ENCODE data around the gene KLK5.
A peak's percentile ranks its signal among the peaks of the same experiment; 100 is the strongest.

Gene KLK5

DNA sequence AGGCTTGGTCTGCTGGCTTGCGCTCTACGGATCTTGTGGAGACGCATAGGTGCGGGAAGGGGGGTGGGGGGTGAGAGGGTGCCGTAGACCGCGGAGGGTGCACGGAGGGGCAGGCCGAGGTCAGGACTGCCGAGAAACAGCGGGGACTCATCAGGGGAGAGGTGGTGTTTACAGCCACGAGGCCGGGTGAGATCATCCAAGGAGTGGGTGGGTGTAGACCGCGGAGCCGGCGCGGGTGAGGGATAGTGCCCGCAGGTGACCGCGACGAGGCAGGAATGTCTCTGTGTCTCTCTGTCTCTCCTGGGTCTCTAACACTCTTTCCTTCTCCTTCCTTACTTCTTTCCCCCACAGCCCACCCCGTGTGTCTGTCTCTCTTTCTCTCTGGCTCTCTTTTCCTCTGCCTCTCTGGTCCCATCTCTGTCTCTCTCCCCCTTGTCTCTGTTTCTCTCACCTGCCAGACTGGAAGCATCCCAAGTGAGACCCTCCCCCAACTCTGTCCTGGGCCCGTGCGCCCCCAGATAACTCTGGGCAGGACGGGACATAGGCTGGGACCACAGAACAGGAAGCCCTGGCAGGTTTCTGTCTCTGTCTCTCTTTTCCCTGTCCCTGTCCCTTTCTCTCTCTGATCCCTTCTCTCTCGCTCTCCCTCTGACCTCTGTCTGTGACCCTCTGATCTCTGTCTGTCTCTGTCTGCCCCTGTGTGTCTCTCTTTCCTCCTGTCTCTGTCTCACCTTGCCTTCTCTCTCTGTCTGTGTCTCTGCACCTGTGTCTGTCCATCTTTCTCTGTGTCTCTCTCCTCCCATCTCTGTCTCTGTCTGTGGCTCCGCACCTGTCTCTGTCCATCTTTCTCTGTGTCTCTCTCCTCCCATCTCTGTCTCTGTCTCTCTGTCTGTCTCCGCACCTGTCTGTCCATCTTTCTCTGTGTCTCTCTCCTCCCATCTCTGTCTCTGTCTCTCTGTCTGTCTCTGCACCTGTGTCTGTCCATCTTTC lies 39.8 kb downstream of the KLK5 start:
- Histone ChIP-seq H3K4me1 (ENCODE audit: control insufficient read depth, low read depth, low read length) (no peaks in the 10 kb centered on the region), H3K9ac (ENCODE audit: low read length) (no peak overlapping the region), H3K9me3 (ENCODE audit: control insufficient read depth, low read depth, low read length) (no peaks in the 10 kb centered on the region), H3K27me3 (ENCODE audit: control insufficient read depth, insufficient read depth, low read length) (peaks cover 51% of the 10 kb centered on the region), H3K36me3 (ENCODE audit: control insufficient read depth, low read depth, low read length) (no peaks in the 10 kb centered on the region), H3K4me3 (ENCODE audit: low read length) (no peak overlapping the region), H3K27ac (ENCODE audit: low read length) (no peak overlapping the region)

DNA sequence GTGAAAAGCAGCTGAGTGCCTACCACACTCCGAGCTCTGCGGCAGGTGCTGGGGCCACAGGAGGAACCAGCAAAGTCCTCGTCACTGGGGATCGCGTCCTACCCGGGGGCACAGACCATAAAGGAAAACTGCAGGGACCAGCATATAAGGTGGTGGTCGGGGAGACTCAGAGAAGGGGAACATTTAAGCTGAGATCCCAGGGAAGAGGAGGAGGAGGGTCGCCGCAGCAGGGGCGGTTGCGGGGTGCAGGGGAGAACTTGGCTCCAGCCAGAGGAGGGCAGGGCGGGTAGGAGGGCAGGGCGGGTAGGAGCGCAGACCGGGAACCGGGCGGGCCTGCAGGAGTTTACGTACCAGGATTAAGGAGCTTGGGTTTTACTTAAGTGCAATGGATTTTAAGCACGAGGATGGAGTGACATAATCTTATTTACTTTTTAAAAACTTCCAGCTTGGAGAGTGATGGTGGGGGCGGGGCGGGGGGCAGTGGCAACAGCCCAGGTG lies 40.7 kb downstream of the KLK5 start:
- no peak overlapping the region for H3K27ac ChIP-seq (ENCODE audit: low read length)
- H3K4me1 ChIP-seq (ENCODE audit: control insufficient read depth, low read depth, low read length): no peaks in the 10 kb centered on the region
- H3K36me3 ChIP-seq (ENCODE audit: control insufficient read depth, low read depth, low read length): no peaks in the 10 kb centered on the region
- H3K9ac ChIP-seq (ENCODE audit: low read length): no peak overlapping the region
- peaks cover 54% of the 10 kb centered on the region for H3K27me3 ChIP-seq (ENCODE audit: control insufficient read depth, insufficient read depth, low read length)
- H3K4me3 ChIP-seq (ENCODE audit: low read length): no peak overlapping the region
- no peaks in the 10 kb centered on the region for H3K9me3 ChIP-seq (ENCODE audit: control insufficient read depth, low read depth, low read length)

DNA sequence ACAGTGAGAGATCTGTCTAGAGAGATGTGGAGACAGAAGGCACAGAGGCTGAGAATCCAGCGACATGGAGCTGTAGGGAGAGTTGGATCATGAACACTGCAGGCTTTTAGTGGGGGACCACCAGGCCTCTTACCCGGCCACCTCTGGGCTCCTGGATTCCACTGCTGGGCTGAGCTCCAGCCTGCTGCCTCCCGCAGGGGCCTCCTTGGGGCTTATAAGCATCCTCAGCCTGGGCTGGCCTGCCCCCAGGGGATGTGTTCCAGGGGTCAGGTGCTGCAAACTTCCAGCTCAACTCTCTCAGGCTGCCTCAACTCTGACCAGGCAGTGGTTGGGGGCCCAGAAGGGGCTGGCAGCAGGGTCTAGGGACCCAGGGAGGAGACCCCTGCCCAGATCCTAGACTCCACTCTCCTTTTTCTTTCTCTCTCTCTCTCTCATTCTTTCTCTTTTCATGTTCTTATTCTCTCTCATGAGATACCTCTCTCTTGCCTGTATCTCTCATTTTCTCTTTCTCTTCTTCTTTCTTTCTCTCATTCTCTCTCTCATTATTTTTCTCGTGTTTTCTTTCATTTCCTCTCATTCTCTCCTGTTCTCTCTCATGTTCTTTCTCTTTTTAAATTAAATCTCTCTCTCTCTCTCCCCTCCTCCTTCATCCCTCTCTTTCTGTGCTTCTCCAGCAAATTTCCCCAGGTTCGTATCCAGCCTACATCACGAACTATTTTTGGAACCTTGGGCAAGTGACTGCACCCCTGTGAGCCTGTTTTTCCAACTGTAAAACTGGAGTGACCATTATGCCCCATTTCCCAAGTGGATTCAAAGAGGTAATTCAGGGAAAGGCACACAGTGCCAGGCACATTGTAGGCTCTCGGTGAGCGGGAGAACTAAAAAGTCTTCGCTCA lies 41.4 kb downstream of the KLK5 start, which contains the start of gene KLK4:
KLK4 (minus strand) TSS at position 190 of the 896 bp plus-strand sequence. CDS start 657 bp downstream, outside the sequence.
- Histone ChIP-seq H3K27ac (ENCODE audit: low read length) (no peak within 1 kb of the TSS), H3K27me3 (ENCODE audit: control insufficient read depth, insufficient read depth, low read length) (peaks cover 54% of the 10 kb centered on the region), H3K36me3 (ENCODE audit: control insufficient read depth, low read depth, low read length) (no peaks in the 10 kb centered on the region), H3K9ac (ENCODE audit: low read length) (no peak within 1 kb of the TSS), H3K9me3 (ENCODE audit: control insufficient read depth, low read depth, low read length) (no peaks in the 10 kb centered on the region), H3K4me1 (ENCODE audit: control insufficient read depth, low read depth, low read length) (no peaks in the 10 kb centered on the region), H3K4me3 (ENCODE audit: low read length) (no peak within 1 kb of the TSS)

DNA sequence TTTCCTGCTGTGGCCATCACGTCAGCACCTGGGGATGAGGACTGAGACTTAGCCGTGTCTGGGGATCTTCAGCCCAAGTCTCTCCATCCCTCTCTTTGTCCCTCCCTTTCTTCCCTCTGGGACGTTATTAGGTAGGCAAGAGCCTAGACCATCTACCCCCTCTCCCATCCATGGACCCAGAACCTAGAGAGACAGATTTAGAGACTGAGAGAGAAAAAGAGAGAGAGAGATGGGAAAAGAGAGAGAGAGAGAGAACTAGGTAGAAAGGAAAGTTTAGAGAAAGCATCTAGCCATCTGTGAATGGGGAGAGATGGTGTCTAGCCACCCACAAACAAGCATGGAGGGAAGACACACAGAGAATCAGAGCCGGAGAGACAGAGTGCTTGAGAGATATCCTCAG lies 42.1 kb downstream of the KLK5 start:
- Histone ChIP-seq H3K4me1 (ENCODE audit: control insufficient read depth, low read depth, low read length) (no peaks in the 10 kb centered on the region), H3K9ac (ENCODE audit: low read length) (no peak overlapping the region), H3K27ac (ENCODE audit: low read length) (no peak overlapping the region), H3K4me3 (ENCODE audit: low read length) (no peak overlapping the region), H3K27me3 (ENCODE audit: control insufficient read depth, insufficient read depth, low read length) (peaks cover 54% of the 10 kb centered on the region), H3K36me3 (ENCODE audit: control insufficient read depth, low read depth, low read length) (no peaks in the 10 kb centered on the region), H3K9me3 (ENCODE audit: control insufficient read depth, low read depth, low read length) (no peaks in the 10 kb centered on the region)

- H3K9ac ChIP-seq (ENCODE audit: low read length): no peak overlapping the region
- H3K36me3 ChIP-seq (ENCODE audit: control insufficient read depth, low read depth, low read length): no peaks in the 10 kb centered on the region
- no peaks in the 10 kb centered on the region for H3K9me3 ChIP-seq (ENCODE audit: control insufficient read depth, low read depth, low read length)
- H3K4me3 ChIP-seq (ENCODE audit: low read length): peak overlapping the region; percentile 58
- peaks cover 48% of the 10 kb centered on the region for H3K27me3 ChIP-seq (ENCODE audit: control insufficient read depth, insufficient read depth, low read length)
- H3K27ac ChIP-seq (ENCODE audit: low read length): no peak overlapping the region
- H3K4me1 ChIP-seq (ENCODE audit: control insufficient read depth, low read depth, low read length): no peaks in the 10 kb centered on the region
Observed at GRCh38 chr19:50909240-50910070, 43.4 kb downstream of the KLK5 start.

DNA sequence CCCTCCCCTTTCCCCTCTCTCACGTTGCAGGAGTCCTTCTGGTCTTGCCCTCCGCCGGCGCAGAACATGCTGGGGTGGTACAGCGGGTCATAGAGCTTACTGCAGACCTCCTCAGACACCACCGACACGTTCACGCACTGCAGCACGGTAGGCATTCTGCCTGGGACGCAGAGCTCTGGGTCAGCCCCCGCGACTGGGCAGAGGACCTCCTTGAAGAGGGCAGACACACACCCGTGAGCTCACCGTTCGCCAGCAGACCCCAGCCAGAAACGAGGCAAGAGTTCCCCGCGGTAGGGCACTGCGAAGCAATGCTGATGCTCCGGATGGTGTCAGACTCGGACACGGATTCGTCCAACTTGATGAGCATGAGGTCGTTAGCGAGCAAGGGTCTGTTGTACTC lies 44.5 kb downstream of the KLK5 start:
- Histone ChIP-seq H3K4me3 (ENCODE audit: low read length) (no peak overlapping the region), H3K4me1 (ENCODE audit: control insufficient read depth, low read depth, low read length) (no peaks in the 10 kb centered on the region), H3K36me3 (ENCODE audit: control insufficient read depth, low read depth, low read length) (no peaks in the 10 kb centered on the region), H3K27me3 (ENCODE audit: control insufficient read depth, insufficient read depth, low read length) (peaks cover 42% of the 10 kb centered on the region), H3K9me3 (ENCODE audit: control insufficient read depth, low read depth, low read length) (no peaks in the 10 kb centered on the region), H3K27ac (ENCODE audit: low read length) (no peak overlapping the region), H3K9ac (ENCODE audit: low read length) (no peak overlapping the region)

DNA sequence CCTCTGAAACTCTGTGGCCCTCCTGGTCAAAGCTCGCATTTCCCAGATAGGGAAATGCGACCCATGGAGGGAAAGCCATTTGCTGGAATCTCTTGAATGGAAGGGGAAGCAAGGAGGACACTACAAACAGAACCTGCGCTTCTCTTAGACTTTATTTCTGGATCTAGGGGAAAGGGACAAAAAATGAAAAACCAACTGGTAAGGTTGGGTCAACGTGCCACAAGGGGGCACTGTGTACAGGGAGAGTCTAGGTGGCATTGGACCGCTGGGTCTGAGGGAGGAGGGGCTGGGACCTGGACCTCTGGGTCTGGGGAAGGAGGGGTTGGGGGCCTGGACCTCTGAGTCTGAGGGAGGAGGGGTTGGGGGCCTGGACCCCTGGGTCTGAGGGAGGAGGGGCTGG lies 46.6 kb downstream of the KLK5 start:
- H3K9ac ChIP-seq (ENCODE audit: low read length): no peak overlapping the region
- H3K27me3 ChIP-seq (ENCODE audit: control insufficient read depth, insufficient read depth, low read length): peaks cover 21% of the 10 kb centered on the region
- no peaks in the 10 kb centered on the region for H3K9me3 ChIP-seq (ENCODE audit: control insufficient read depth, low read depth, low read length)
- no peaks in the 10 kb centered on the region for H3K36me3 ChIP-seq (ENCODE audit: control insufficient read depth, low read depth, low read length)
- no peak overlapping the region for H3K27ac ChIP-seq (ENCODE audit: low read length)
- no peaks in the 10 kb centered on the region for H3K4me1 ChIP-seq (ENCODE audit: control insufficient read depth, low read depth, low read length)
- H3K4me3 ChIP-seq (ENCODE audit: low read length): no peak overlapping the region

DNA sequence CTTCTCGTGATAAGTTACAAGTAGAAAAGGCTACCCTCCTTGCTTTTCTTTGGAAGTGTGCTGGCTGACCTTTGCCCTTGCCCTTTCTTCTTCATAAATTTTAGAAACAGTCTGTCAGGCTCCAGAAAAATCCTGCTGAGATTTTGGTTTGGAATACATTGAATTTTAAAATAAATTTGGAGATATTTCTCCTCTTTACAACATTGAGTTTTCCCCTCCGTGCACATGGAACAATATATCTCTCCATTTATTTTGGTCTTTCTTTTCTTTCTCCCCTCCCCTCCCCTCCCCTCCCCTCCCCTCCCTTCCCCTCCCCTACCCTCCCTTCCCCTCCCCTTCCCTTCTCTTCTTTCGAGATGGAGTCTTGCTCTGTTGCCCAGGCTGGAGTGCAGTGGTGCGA lies 50.2 kb downstream of the KLK5 start:
- H3K36me3 ChIP-seq (ENCODE audit: control insufficient read depth, low read depth, low read length): no peaks in the 10 kb centered on the region
- H3K27ac ChIP-seq (ENCODE audit: low read length): no peak overlapping the region
- no peak overlapping the region for H3K9ac ChIP-seq (ENCODE audit: low read length)
- H3K27me3 ChIP-seq (ENCODE audit: control insufficient read depth, insufficient read depth, low read length): no peaks in the 10 kb centered on the region
- no peaks in the 10 kb centered on the region for H3K4me1 ChIP-seq (ENCODE audit: control insufficient read depth, low read depth, low read length)
- no peak overlapping the region for H3K4me3 ChIP-seq (ENCODE audit: low read length)
- H3K9me3 ChIP-seq (ENCODE audit: control insufficient read depth, low read depth, low read length): no peaks in the 10 kb centered on the region

GRCh38 chr19:50899569-50899968 lies 53.3 kb downstream of the KLK5 start:
- Histone ChIP-seq H3K9me3 (ENCODE audit: control insufficient read depth, low read depth, low read length) (no peaks in the 10 kb centered on the region), H3K27ac (ENCODE audit: low read length) (no peak overlapping the region), H3K9ac (ENCODE audit: low read length) (no peak overlapping the region), H3K4me1 (ENCODE audit: control insufficient read depth, low read depth, low read length) (no peaks in the 10 kb centered on the region), H3K36me3 (ENCODE audit: control insufficient read depth, low read depth, low read length) (no peaks in the 10 kb centered on the region), H3K4me3 (ENCODE audit: low read length) (no peak overlapping the region), H3K27me3 (ENCODE audit: control insufficient read depth, insufficient read depth, low read length) (no peaks in the 10 kb centered on the region)

DNA sequence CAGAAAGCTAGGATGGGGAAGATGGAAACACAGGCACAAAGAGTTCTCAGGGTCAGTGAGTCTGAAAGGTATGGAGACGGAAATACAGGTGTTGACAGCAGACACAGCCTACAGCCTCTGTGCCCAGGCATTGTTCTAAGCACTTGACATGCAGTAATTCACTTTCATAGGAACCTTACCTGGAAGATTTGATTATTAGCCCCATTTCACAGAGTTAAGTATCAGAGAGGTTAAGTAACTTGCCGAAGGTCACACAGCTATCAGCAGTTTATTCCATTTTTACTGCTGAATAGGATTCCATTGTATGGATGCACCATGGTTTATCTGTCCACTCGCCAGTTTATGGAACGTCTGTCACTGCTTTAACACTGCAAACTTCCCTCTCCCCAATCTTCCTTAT lies 54.8 kb downstream of the KLK5 start:
- peaks cover 2% of the 10 kb centered on the region for H3K9me3 ChIP-seq (ENCODE audit: control insufficient read depth, low read depth, low read length)
- no peaks in the 10 kb centered on the region for H3K27me3 ChIP-seq (ENCODE audit: control insufficient read depth, insufficient read depth, low read length)
- H3K4me3 ChIP-seq (ENCODE audit: low read length): no peak overlapping the region
- H3K9ac ChIP-seq (ENCODE audit: low read length): no peak overlapping the region
- H3K36me3 ChIP-seq (ENCODE audit: control insufficient read depth, low read depth, low read length): no peaks in the 10 kb centered on the region
- H3K27ac ChIP-seq (ENCODE audit: low read length): no peak overlapping the region
- no peaks in the 10 kb centered on the region for H3K4me1 ChIP-seq (ENCODE audit: control insufficient read depth, low read depth, low read length)

GRCh38 chr19:50897612-50898011 lies 55.2 kb downstream of the KLK5 start:
- Histone ChIP-seq H3K36me3 (ENCODE audit: control insufficient read depth, low read depth, low read length) (no peaks in the 10 kb centered on the region), H3K4me1 (ENCODE audit: control insufficient read depth, low read depth, low read length) (no peaks in the 10 kb centered on the region), H3K9ac (ENCODE audit: low read length) (no peak overlapping the region), H3K9me3 (ENCODE audit: control insufficient read depth, low read depth, low read length) (peaks cover 4% of the 10 kb centered on the region), H3K27me3 (ENCODE audit: control insufficient read depth, insufficient read depth, low read length) (no peaks in the 10 kb centered on the region), H3K27ac (ENCODE audit: low read length) (no peak overlapping the region), H3K4me3 (ENCODE audit: low read length) (no peak overlapping the region)

All from iPS-18a (cell line).